ENCODE results near the gene PTBP1.
"Not testable (repeated sequence)": the region's sequence is repeated elsewhere in the genome, so short reads cannot be mapped to it uniquely, and the experiment has no call there.

Gene PTBP1

GRCh38 chr19:835210-835810, 38.1 kb downstream of the PTBP1 start:
- H3K9ac ChIP-seq (ENCODE audit: low read length), result no peak overlapping the region
- no peaks in the 10 kb centered on the region for H3K79me2 ChIP-seq (ENCODE audit: insufficient read depth, low read length)
- H3K27me3 ChIP-seq (ENCODE audit: low read length), result no peaks in the 10 kb centered on the region
- H4K20me1 ChIP-seq (ENCODE audit: low read depth, low read length), result no peaks in the 10 kb centered on the region
- no peak overlapping the region for H3K4me3 ChIP-seq (ENCODE audit: insufficient read depth, low read length, poor library complexity, severe bottlenecking)
- H3K9me2 ChIP-seq (replicated peaks; ENCODE audit: insufficient read depth, low read length), result no peaks in the 10 kb centered on the region
- H2AFZ ChIP-seq (ENCODE audit: low read depth, low read length, severe bottlenecking), result no peak overlapping the region
- TF ChIP-seq CTCF (IDR thresholded peaks at IDR 0.05; ENCODE audit: insufficient read depth, low read length, poor library complexity, severe bottlenecking), result no peak
- no peak for TF ChIP-seq EZH2phosphoT487 (conservative IDR thresholded peaks at IDR 0.05; ENCODE audit: low read length)
- H3K36me3 ChIP-seq (ENCODE audit: low read length), result no peaks in the 10 kb centered on the region
- no peaks in the 10 kb centered on the region for H3K9me3 ChIP-seq (ENCODE audit: insufficient read depth, low read length)
- H3K4me2 ChIP-seq (ENCODE audit: low read depth, low read length, poor library complexity, severe bottlenecking), result no peak overlapping the region
- no peaks in the 10 kb centered on the region for H3F3A ChIP-seq (ENCODE audit: insufficient read depth)
- no peak overlapping the region for H3K27ac ChIP-seq (ENCODE audit: low read depth, low read length)

GRCh38 chr19:840519-841206, 43.4 kb downstream of the PTBP1 start, which contains the start of gene PRTN3:
Gene PRTN3, plus strand, starts transcription at chr19:840999. Its CDS starts 10 bp downstream, at chr19:841009.
- H3K79me2 ChIP-seq (ENCODE audit: insufficient read depth, low read length), result no peaks in the 10 kb centered on the region
- no peaks in the 10 kb centered on the region for H3K36me3 ChIP-seq (ENCODE audit: low read length)
- H4K20me1 ChIP-seq (ENCODE audit: low read depth, low read length), result no peaks in the 10 kb centered on the region
- no peaks in the 10 kb centered on the region for H3K27me3 ChIP-seq (ENCODE audit: low read length)
- H3K4me2 ChIP-seq (ENCODE audit: low read depth, low read length, poor library complexity, severe bottlenecking), result no peak within 1 kb of the TSS
- no peak for TF ChIP-seq CTCF (IDR thresholded peaks at IDR 0.05; ENCODE audit: insufficient read depth, low read length, poor library complexity, severe bottlenecking)
- TF ChIP-seq EZH2phosphoT487 (conservative IDR thresholded peaks at IDR 0.05; ENCODE audit: low read length), result no peak
- no peak within 1 kb of the TSS for H3K9ac ChIP-seq (ENCODE audit: low read length)
- no peak within 1 kb of the TSS for H2AFZ ChIP-seq (ENCODE audit: low read depth, low read length, severe bottlenecking)
- no peaks in the 10 kb centered on the region for H3K9me3 ChIP-seq (ENCODE audit: insufficient read depth, low read length)
- H3F3A ChIP-seq (ENCODE audit: insufficient read depth), result no peaks in the 10 kb centered on the region
- no peak within 1 kb of the TSS for H3K27ac ChIP-seq (ENCODE audit: low read depth, low read length)
- H3K9me2 ChIP-seq (replicated peaks; ENCODE audit: insufficient read depth, low read length), result no peaks in the 10 kb centered on the region
- H3K4me3 ChIP-seq (ENCODE audit: insufficient read depth, low read length, poor library complexity, severe bottlenecking), result no peak within 1 kb of the TSS

- H3K4me3 ChIP-seq (ENCODE audit: insufficient read depth, low read length, poor library complexity, severe bottlenecking); H3K79me2 ChIP-seq (ENCODE audit: insufficient read depth, low read length); H3K27me3 ChIP-seq (ENCODE audit: low read length); H3K27ac ChIP-seq (ENCODE audit: low read depth, low read length); H3K4me2 ChIP-seq (ENCODE audit: low read depth, low read length, poor library complexity, severe bottlenecking); H3K9me2 ChIP-seq (replicated peaks; ENCODE audit: insufficient read depth, low read length); H3K9me3 ChIP-seq (ENCODE audit: insufficient read depth, low read length); H2AFZ ChIP-seq (ENCODE audit: low read depth, low read length, severe bottlenecking); H3K9ac ChIP-seq (ENCODE audit: low read length); H4K20me1 ChIP-seq (ENCODE audit: low read depth, low read length); H3K36me3 ChIP-seq (ENCODE audit: low read length); H3F3A ChIP-seq (ENCODE audit: insufficient read depth): not testable (repeated sequence)
These were observed 45.5 kb downstream of the PTBP1 start for GRCh38 chr19:842802-843179.

GRCh38 chr19:843180-843835, 46.1 kb downstream of the PTBP1 start:
- Histone ChIP-seq H3F3A (ENCODE audit: insufficient read depth) (no peaks in the 10 kb centered on the region), H3K27me3 (ENCODE audit: low read length) (no peaks in the 10 kb centered on the region), H2AFZ (ENCODE audit: low read depth, low read length, severe bottlenecking) (no peak overlapping the region), H3K79me2 (ENCODE audit: insufficient read depth, low read length) (no peaks in the 10 kb centered on the region), H3K9me3 (ENCODE audit: insufficient read depth, low read length) (no peaks in the 10 kb centered on the region), H3K27ac (ENCODE audit: low read depth, low read length) (no peak overlapping the region), H3K4me2 (ENCODE audit: low read depth, low read length, poor library complexity, severe bottlenecking) (no peak overlapping the region), H3K9ac (ENCODE audit: low read length) (no peak overlapping the region), H3K36me3 (ENCODE audit: low read length) (no peaks in the 10 kb centered on the region), H3K9me2 (replicated peaks; ENCODE audit: insufficient read depth, low read length) (no peaks in the 10 kb centered on the region), H4K20me1 (ENCODE audit: low read depth, low read length) (no peaks in the 10 kb centered on the region), H3K4me3 (ENCODE audit: insufficient read depth, low read length, poor library complexity, severe bottlenecking) (no peak overlapping the region)
- TF ChIP-seq EZH2phosphoT487 (conservative IDR thresholded peaks at IDR 0.05; ENCODE audit: low read length), result no peak
- TF ChIP-seq CTCF (IDR thresholded peaks at IDR 0.05; ENCODE audit: insufficient read depth, low read length, poor library complexity, severe bottlenecking), result no peak

All from SU-DHL-6 (cell line).